ENCODE data around the gene NFATC1. TPM values are rescaled to one million over a fixed set of nuclear protein-coding genes. Genes with fewer than 3 reads are reported as not detected.

The NFATC1 gene
- total RNA-seq, 2 donors from 2014 or later: 5.2 to 5.9 TPM

- H3K27ac ChIP-seq: no peak overlapping the region
- no peaks in the 10 kb centered on the region for H3K4me1 ChIP-seq
- no peaks in the 10 kb centered on the region for H3K27me3 ChIP-seq
- no peaks in the 10 kb centered on the region for H3K9me3 ChIP-seq
- intact Hi-C loops (cut with DNase I): no loop called here
- no peak overlapping the region for H3K4me3 ChIP-seq
- TF ChIP-seq CTCF (IDR thresholded peaks at IDR 0.05) (no peak), POLR2A (IDR thresholded peaks at IDR 0.05) (no peak)
- DNase-seq: no peak
- ATAC-seq: no peak
- WGBS, 2 donors: 70 to 80% methylated on average over 4 to 34 of the region's 36 CpGs
- no peaks in the 10 kb centered on the region for H3K36me3 ChIP-seq (replicated peaks in 1 of 2; ENCODE audit: insufficient read depth in 1 of 2, low read depth in 2 of 2)
Measured at GRCh38 chr18:79547413-79548076, 151.8 kb downstream of the NFATC1 start.

- H3K36me3 ChIP-seq (replicated peaks in 1 of 2; ENCODE audit: insufficient read depth in 1 of 2, low read depth in 2 of 2): no peaks in the 10 kb centered on the region
- DNase-seq (no peak), ATAC-seq (no peak)
- TF ChIP-seq CTCF (IDR thresholded peaks at IDR 0.05) (no peak), POLR2A (IDR thresholded peaks at IDR 0.05) (no peak)
- no peaks in the 10 kb centered on the region for H3K9me3 ChIP-seq
- no peak overlapping the region for H3K4me3 ChIP-seq
- no peak overlapping the region for H3K27ac ChIP-seq
- WGBS, 2 donors: 84 to 88% methylated on average over 14 to 24 of the region's 25 CpGs
- H3K27me3 ChIP-seq: no peaks in the 10 kb centered on the region
- intact Hi-C loops (cut with DNase I): no loop called here
- no peaks in the 10 kb centered on the region for H3K4me1 ChIP-seq
Measured at GRCh38 chr18:79548077-79548450, 152.3 kb downstream of the NFATC1 start.

- DNase-seq: no peak
- Histone ChIP-seq H3K36me3 (replicated peaks in 1 of 2; ENCODE audit: insufficient read depth in 1 of 2, low read depth in 2 of 2) (no peaks in the 10 kb centered on the region), H3K27me3 (no peaks in the 10 kb centered on the region), H3K4me3 (no peak overlapping the region), H3K27ac (no peak overlapping the region), H3K9me3 (no peaks in the 10 kb centered on the region), H3K4me1 (no peaks in the 10 kb centered on the region)
- TF ChIP-seq CTCF (IDR thresholded peaks at IDR 0.05): no peak
- TF ChIP-seq POLR2A (IDR thresholded peaks at IDR 0.05): no peak
- WGBS, 2 donors: 89 to 94% methylated on average over 20 to 24 of the region's 24 CpGs
- intact Hi-C loops (cut with DNase I): no loop called here
- ATAC-seq: no peak
Measured at GRCh38 chr18:79548621-79548985, 152.9 kb downstream of the NFATC1 start.

- no peak for TF ChIP-seq CTCF (IDR thresholded peaks at IDR 0.05)
- TF ChIP-seq POLR2A (IDR thresholded peaks at IDR 0.05): no peak
- ATAC-seq (no peak), DNase-seq (no peak)
- no peaks in the 10 kb centered on the region for H3K4me1 ChIP-seq
- WGBS, 2 donors: 76 to 77% methylated on average over 26 to 31 of the region's 31 CpGs
- no peaks in the 10 kb centered on the region for H3K9me3 ChIP-seq
- intact Hi-C loops (cut with DNase I): no loop called here
- H3K36me3 ChIP-seq (replicated peaks in 1 of 2; ENCODE audit: insufficient read depth in 1 of 2, low read depth in 2 of 2): no peaks in the 10 kb centered on the region
- H3K27ac ChIP-seq: no peak overlapping the region
- H3K27me3 ChIP-seq: no peaks in the 10 kb centered on the region
- H3K4me3 ChIP-seq: no peak overlapping the region
Measured at GRCh38 chr18:79548986-79549637, 153.4 kb downstream of the NFATC1 start.

- H3K4me3 ChIP-seq: no peak overlapping the region
- H3K9me3 ChIP-seq: no peaks in the 10 kb centered on the region
- intact Hi-C loops (cut with DNase I): no loop called here
- no peak for ATAC-seq
- H3K27me3 ChIP-seq: no peaks in the 10 kb centered on the region
- TF ChIP-seq POLR2A (IDR thresholded peaks at IDR 0.05): no peak
- no peak for DNase-seq
- no peaks in the 10 kb centered on the region for H3K36me3 ChIP-seq (replicated peaks in 1 of 2; ENCODE audit: insufficient read depth in 1 of 2, low read depth in 2 of 2)
- H3K27ac ChIP-seq: no peak overlapping the region
- no peaks in the 10 kb centered on the region for H3K4me1 ChIP-seq
- 68 to 85% methylated on average over 6 to 15 of the region's 20 CpGs for WGBS, 2 donors
Measured at GRCh38 chr18:79549638-79550000, 153.9 kb downstream of the NFATC1 start.
